ENCODE data around the gene ATRIP. TPM values are rescaled to one million over a fixed set of nuclear protein-coding genes. Genes with fewer than 3 reads are reported as not detected.
A peak's percentile ranks its signal among the peaks of the same experiment; 100 is the strongest.

ATRIP gene
- total RNA-seq, 1 donor from 2014 or later = 6.3 TPM

- ATAC-seq = peak; percentile 7
These were observed 21.2 kb upstream of the ATRIP start for GRCh38 chr3:48425281-48425812.

- ATAC-seq = no peak
These were observed 20.1 kb upstream of the ATRIP start for GRCh38 chr3:48426401-48426909.

- no peak for ATAC-seq
These were observed 19.4 kb upstream of the ATRIP start for GRCh38 chr3:48426944-48427629.

GRCh38 chr3:48427630-48427962 lies 18.9 kb upstream of the ATRIP start:
- ATAC-seq = no peak

DNA sequence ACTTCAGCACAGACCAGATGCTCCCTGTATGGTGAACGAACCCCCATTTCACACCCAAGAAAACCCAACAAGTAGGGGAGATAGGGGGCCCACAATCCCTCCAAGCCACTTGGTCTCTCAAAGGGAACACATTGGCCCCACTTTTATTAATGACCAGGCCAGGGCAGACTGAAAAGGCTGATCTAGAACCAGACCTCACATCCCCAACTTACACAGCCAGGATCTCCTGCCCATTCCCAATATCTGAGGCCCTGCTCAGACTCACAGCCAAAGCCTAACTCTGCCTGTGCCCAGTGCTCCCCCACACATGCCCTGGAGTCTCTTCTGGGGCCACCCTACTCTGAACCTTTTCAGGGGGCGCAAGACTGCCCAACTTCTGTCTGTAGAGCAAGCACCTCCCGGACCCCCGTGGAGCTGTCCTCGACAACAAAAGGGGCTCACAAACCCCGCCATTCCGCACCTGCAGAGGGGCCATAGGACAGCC lies 18.4 kb upstream of the ATRIP start:
- no peak for ATAC-seq

- no peak for ATAC-seq
These were observed 17.8 kb upstream of the ATRIP start for GRCh38 chr3:48428572-48429316.

DNA sequence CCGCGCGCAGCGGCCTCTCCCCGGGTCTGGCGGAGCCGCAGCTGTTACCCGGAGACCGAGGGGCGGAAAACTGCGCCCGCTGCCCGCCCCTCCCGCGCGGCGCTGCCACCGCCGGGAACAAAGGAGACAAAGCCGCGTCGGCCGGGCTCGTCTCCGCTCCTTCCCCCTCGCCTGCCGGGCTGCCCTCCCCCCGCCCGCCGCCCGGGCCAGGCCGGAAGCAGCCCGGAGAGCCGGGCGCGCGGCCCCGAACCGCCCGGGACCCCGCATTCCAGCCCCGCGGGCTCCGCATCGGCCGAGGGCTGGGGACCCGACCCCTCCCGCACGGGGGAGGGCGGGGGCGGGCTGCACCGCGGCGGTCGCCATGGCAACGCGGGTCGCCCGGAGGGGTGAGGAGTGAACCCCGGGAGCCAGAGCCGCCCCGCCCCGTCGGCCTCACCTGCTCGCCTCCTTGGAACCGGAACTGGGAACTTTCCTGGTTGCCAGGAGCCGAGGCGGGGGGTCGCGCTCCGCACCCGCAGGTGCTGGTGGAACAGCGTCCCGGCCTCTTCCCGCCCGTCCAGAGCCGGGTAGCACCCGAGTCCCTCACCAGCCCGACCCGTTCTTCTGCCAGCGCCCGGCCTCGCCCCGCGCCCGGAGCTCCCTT lies 17.1 kb upstream of the ATRIP start:
- ATAC-seq = peak; percentile 27

DNA sequence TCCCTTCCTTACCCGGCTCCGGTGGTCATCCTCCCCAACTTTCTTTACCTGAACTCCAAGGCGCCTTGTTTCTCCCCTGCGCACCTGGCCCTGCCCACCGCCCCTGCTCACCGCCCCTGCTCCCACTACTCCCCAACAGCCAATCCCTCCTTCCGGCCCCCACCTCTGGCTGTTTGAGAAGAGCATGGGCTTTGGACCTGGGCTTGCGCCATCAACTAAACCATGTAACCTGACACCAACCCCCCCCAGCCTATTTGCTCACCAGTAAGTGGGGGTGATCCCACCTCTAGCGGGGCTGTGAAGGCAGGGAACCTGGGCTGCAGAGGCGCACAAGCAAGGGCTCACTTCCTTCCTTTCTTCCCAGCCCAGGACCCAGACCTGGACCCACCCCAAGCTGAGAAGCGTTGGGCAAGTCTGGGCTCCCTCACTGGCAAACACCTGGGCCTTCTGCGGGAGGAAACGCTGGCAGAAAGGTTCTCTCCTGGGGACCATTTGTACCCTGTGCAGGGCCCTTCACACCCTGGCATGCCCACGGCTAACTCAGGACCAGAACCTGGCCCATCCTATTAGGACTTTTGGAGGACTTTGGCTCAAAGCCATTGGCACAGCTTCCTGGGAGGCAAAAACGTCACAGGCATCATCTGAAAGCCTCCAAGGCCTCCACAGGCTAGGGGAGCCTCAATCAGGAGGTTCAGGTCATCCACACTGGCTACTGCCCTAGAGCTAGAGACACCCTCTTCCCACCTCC lies 16.4 kb upstream of the ATRIP start, which contains the start of gene PLXNB1:
Gene PLXNB1, minus strand, starts transcription at position 127 of the 748 bp plus-strand sequence. CDS start 5,475 bp downstream, outside the sequence.
- peak; percentile 49 for ATAC-seq

DNA sequence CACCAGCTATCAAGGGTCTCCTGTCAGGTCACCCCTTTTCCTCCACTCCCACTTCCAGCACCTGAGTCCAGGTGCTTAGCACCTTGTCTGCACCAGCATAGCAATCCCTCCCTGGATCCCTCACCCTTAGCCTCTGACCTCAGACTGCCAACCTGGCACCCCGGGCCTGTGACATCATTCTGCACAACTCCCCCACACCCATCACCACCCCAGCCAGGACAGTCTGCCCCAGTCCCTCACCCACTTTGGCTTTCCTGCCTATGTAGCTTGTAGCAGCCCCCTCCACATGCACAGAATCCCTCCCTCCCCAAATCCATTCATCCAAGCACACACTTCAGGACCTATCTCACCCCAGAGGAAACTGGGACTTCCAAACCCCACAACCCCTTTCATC lies 15.8 kb upstream of the ATRIP start:
- no peak for ATAC-seq

DNA sequence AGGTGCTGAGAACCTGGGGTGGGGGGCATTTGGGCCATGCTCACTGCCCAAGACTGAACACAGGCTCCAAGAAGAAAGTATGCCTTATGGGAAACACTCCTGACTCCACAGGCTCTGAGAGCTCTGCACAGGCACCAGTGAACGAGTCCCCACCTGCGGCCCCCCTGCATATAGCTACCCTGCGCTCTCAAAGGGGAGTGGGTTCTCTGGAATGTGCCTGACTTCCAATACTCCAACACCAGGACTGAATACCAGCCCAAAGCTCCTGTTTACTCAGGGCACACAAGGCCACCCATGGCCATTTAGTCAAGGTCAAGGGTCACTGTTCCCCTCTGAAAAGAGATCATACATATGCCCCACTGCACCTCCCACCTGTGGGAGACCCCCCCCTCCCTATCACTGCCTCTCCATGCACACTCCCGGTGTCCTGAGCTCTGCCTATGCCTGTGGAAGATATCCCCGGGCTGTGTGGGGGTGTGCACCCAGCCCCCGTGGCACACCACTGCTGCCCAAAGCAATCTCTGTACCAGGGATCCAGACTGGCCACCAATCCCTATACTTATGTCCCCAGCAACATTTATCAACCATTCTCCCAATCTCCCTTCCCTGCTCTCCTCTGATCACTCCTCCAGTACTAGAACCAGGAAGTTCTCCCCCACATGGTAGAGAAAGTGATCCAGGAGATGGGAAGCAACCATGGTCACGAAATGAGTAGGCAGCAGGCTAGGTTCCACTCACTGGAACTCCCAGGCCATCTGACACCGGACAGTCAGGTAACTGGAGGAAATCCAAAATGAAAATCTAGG lies 15.1 kb upstream of the ATRIP start:
- no peak for ATAC-seq

DNA sequence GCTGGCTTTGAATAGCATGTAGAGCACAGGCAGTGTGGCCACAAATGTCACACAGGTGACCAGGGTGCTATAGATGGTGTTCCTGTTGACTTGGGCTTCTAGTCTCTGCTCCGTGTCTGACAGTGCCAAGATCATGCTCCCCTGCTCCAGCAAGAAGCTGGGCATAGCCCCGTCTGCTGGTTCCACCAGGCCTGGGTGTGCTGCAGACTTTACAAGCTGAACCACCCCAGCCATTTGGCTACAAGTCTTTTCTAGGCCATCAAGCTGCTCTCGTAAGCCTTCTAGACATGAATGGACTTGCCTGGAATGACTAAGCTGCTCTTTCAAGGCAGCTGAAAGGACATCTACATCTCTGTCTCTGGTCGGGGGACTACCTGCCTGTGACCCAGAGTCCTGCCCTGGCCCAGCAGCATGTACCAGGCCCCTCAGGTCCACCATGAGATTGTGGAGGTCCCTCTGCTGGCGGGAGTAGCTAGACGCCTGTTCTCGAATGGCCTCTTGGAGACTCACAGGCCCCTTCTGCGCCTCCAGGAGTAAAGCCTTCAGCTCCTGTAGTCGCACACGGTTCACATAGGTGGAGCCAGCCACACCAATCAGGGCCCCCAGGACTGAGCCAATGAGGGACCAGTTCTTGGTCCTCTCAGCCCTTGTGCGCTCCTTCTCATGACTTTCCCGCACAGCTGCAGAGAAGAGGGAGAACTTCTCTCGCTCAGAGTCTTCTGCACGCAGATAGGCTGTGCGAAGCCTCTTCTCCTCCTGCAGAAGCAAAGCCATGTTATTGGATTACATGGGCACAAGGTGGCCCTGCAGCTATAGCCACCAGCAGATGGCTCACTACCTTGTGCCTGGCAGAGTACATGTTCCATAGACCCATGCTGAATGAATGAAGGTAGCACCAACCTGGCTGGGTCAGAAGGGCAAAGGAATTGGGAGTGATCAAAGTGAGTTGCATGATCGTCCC lies 13.8 kb upstream of the ATRIP start:
- ATAC-seq = peak; percentile 48

DNA sequence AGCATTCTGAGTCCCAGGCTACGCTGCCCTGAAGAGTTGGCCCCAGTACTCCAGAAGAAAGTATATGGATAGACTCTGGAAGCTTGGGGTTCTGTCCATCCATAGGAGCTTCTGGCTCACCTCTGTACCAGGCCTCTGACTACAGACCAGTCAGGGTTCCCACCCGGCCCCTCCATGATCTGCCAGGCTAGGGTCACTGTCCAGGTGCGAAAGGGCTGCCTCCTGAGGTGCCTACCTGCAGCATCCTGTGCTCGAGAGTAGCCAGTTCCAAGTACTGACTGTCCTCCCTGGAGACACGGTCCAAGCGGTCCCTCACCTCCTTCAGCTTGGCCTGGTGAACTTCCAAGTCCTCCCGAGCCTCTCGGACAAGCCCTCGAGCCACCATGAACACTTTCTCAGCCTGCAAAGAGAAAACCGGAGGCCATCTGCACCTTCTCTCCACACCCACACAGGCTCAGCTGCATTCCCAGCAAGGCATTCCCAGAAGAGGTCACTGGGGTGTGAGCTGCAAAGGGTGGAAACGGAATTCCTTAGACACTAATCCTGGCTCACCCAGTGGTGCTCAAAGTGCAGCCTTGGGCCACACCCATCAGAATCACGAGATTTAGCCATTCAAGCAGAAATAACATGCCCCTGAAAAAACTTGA lies 12.9 kb upstream of the ATRIP start:
- ATAC-seq = peak; percentile 64

DNA sequence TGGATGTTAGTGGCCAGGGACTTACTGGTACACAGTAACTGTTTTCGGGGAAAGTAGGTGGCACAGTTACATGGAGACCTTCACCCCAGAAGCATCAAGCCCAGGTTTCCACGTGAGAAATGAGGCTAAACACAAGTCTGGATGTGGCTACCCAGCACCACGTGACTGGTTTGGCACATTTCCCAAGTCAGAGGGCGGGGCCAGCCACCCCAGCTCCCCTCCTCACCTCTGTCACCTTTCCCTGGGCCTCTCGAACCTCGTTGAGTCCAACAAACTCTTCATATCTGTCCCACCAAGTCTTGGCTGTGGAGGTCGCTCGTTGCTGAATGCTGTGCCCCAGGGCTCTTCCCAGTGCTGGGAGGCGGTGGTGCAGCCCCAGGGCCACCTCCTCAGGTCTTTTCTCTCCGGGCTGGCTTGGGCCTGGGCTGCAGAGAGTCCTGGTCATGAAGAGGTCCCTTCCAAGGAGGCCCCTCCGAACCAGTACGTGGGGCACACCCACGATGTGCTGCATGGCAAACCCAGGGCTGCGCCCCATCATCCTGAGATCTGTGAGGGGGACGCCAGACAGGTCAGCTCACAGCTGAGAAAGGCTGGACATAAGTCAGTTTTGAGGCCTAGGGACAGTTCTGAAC lies 11.8 kb upstream of the ATRIP start:
- no peak for ATAC-seq

- no peak for ATAC-seq
These were observed 11.3 kb upstream of the ATRIP start for GRCh38 chr3:48435223-48435595.

DNA sequence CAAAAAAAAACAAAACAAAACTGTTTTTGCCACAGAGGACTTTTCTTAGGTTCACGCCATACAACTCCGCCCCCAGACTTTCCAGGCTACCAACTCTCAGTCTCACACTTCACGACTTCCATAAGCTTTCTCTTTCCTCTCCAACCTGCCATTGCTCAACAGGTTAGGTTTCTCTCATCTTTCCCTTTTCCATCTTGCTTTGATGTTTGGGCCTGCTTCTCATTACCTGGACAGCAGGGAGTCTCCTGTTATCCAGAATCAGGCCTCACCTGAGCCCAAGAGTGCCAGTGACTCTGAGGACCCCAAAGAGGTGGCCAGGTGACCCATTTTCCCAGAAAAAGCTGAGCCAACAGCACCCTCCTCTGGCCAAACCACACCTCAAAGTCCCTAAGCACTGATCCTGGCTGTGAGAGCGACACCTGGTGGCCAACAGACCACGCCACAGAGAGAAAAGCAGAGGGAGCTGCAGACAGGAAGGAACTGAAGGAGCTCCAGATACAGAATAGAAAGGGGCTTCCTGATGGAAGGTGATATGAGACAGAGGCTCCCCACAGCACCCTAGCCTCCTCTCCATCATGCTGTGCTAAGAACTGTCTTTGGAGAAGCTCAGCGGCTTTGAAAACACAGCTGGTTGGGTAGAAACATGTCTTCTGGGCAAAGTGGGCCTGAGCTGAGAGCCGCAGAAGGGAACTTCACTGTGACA lies 10.6 kb upstream of the ATRIP start:
- peak; percentile 24 for ATAC-seq

DNA sequence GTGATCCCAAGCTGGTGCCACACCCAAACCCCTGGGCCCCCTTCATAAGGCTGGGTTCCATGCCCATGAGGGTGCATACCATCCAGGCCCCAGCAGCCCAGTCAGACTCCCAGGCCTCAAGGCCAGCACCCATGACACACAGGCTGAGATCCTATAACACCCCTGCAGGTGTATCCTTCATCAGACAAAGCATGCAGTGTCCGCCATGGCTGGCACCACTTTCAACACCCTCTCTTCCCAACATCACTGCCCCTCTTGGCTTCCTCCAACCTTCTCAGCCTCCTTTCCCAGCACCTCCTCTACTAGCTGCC lies 10.1 kb upstream of the ATRIP start:
- ATAC-seq = no peak

DNA sequence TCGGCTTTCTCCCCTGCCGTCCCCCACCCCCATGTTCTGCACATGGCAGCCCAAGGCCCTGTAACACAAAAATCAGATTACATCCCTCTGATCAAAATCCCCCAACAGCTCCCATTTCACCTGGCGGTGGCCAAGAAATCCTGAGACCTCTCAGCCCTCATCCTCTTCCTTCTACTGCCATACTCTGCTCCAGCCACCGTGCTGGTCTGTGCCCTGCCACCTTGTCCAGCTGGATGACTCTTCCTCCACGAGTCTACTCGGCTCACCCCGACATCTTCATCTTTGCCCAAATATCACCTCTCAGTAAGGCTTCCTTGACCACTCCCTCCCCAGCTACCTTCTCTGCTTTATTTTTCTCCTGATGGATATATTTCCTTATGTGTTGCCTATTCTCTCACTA lies 9.7 kb upstream of the ATRIP start:
- no peak for ATAC-seq

GRCh38 chr3:48437812-48438211 lies 8.7 kb upstream of the ATRIP start:
- no peak for ATAC-seq
